ENCODE measurements around the gene ZNF740.
"Not testable (repeated sequence)": the region's sequence is repeated elsewhere in the genome, so short reads cannot be mapped to it uniquely, and the experiment has no call there.

ZNF740 gene

GRCh38 chr12:53161119-53161911, 19.2 kb upstream of the ZNF740 start:
- no peak for TF ChIP-seq CTCF (IDR thresholded peaks at IDR 0.05; ENCODE audit: low read depth, low read length, missing control alignments)
- H3K4me3 ChIP-seq (ENCODE audit: low read depth, low read length) = no peak overlapping the region
- DNase-seq (ENCODE audit: low read depth) = no peak

DNA sequence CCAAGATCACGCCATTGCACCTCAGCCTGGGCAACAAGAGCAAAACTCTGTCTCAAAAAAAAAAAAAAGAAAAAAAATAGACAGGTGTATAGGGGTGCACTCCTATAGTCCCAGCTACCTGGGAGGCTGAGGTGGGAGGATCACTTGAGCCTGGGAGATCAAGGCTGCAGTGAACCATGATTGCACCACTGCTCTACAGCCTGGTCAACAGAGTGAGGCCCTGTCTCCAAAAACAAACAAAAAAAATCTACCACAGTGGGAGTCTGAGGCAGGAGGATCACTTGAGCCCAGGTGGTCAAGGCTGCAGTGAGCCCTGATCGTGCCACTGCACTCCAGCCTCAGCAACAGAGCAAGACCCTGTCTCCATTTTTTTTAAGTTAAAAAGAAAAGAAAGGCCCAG, 17.5 kb upstream of the ZNF740 start:
- H3K4me3 ChIP-seq (ENCODE audit: low read depth, low read length); DNase-seq (ENCODE audit: low read depth): not testable (repeated sequence)

GRCh38 chr12:53166837-53167236, 13.7 kb upstream of the ZNF740 start:
- TF ChIP-seq CTCF (IDR thresholded peaks at IDR 0.05; ENCODE audit: low read depth, low read length, missing control alignments) = no peak
- DNase-seq (ENCODE audit: low read depth) = no peak
- no peak overlapping the region for H3K4me3 ChIP-seq (ENCODE audit: low read depth, low read length)

- TF ChIP-seq CTCF (IDR thresholded peaks at IDR 0.05; ENCODE audit: low read depth, low read length, missing control alignments) = no peak
- H3K4me3 ChIP-seq (ENCODE audit: low read depth, low read length) = no peak overlapping the region
- no peak for DNase-seq (ENCODE audit: low read depth)
Measured at GRCh38 chr12:53169644-53170043, 10.9 kb upstream of the ZNF740 start.

DNA sequence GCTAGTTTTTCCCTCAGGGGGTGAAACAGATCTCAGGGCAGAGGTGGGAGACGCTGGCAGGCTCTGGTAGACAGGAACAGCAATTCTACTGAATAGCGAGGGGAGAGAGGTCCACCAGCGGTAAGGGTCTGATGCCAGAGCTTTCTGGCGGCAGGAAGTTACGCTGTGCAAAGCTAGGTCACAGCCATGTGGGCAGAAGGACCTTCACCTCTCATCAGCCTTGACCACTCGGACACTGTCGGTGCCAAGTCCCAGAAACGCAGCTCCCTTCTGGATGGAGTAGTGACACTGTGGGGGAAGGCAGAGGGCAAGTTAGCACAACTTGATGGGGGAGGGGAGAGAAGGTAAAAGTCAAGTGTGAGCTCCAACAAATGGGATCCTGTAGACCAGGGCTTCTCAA, 10.3 kb upstream of the ZNF740 start:
- no peak for TF ChIP-seq CTCF (IDR thresholded peaks at IDR 0.05; ENCODE audit: low read depth, low read length, missing control alignments)
- no peak overlapping the region for H3K4me3 ChIP-seq (ENCODE audit: low read depth, low read length)
- no peak for DNase-seq (ENCODE audit: low read depth)

DNA sequence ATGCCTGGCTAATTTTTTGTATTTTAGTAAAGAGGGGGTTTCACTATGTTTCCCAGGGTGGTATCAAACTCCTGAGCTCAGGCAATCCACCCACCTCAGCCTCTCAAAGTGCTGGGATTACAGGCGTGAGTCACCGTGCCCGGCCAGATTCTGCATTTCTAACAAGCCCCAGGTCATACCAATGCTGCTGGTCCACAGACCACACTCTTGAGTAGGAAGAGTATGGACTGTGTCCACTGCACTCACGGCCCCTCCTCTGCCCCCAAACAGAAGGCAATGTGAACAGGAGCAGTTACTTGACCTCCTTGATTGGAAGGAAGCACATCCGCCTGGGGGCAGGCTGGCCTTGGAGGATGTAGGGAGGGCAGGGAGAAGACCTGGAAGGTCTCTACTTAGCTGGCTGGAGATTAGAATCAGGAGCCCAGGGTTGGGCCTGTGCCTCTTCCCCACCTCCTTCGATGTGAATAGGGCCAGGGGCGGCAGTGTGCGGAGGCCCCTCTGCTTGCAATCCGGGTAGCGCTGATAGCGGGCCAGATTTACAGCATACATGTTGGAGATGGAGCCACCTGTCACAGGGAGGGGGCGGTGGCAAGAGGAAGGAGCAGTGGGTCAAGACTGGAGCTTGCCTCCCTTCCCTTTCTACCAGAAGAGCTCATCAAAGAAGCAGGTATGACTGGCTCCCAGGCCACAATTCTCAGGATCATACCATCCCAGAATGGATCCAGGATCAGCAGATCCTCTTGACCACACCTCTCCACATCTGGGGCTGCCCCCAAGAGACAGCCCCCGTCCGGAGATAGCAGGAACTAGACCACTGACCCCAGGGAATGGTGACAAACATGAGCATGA, 9.4 kb upstream of the ZNF740 start:
- no peak for TF ChIP-seq CTCF (IDR thresholded peaks at IDR 0.05; ENCODE audit: low read depth, low read length, missing control alignments)
- DNase-seq (ENCODE audit: low read depth) = no peak
- H3K4me3 ChIP-seq (ENCODE audit: low read depth, low read length) = no peak overlapping the region

DNA sequence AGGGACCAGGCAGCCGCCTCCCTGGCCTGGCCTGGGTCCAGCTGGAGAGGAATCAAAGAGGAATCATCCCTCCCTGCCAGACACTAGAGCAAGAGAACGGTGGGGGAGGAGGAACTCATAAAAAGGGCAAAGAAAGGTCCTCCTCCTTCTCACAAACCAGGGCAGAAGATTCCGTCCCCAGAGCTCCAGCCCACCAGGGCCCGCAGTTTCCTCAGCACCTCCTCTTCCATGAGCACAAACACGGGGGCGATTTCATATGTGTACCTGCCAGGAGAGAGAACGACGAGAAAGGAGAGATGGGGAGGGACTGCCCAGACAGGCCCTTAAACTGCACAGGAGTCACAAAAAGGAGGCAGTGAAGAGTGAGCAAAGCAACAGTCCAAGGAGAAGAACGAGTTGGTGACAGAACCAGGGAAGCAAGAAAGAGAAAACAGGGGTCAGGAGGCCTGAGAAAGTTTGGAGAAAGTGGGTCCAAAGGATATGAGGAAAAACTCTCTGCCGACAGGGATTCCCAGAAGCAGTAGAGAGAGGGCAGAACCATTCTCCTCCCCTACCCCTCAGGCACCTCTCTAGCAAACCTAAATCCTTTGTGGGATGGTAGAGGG, 8.7 kb upstream of the ZNF740 start:
- no peak for TF ChIP-seq CTCF (IDR thresholded peaks at IDR 0.05; ENCODE audit: low read depth, low read length, missing control alignments)
- DNase-seq (ENCODE audit: low read depth) = no peak
- no peak overlapping the region for H3K4me3 ChIP-seq (ENCODE audit: low read depth, low read length)
